ENCODE data around the gene UPK3A.

UPK3A gene

GRCh38 chr22:45261407-45262088 is 23.2 kb upstream of the UPK3A start:
- Histone ChIP-seq H3K18ac (ENCODE audit: low read length) (no peak overlapping the region), H3K4ac (ENCODE audit: low read depth, low read length) (no peak overlapping the region), H3K56ac (ENCODE audit: low read length) (no peak overlapping the region), H2AK5ac (ENCODE audit: low read length) (no peak overlapping the region), H2BK120ac (ENCODE audit: low read depth, low read length) (no peak overlapping the region), H3K36me3 (ENCODE audit: control insufficient read depth, insufficient read depth, low read length) (no peaks in the 10 kb centered on the region), H3K9ac (ENCODE audit: low read length) (no peak overlapping the region), H3K23ac (ENCODE audit: low read length) (no peak overlapping the region), H2BK15ac (replicated peaks; ENCODE audit: low read depth) (no peak overlapping the region), H3K79me1 (ENCODE audit: low read length) (no peaks in the 10 kb centered on the region), H3K27me3 (ENCODE audit: insufficient read depth, low read length, poor library complexity) (no peaks in the 10 kb centered on the region), H4K8ac (ENCODE audit: low read depth, low read length) (no peak overlapping the region), H3K27ac (ENCODE audit: low read depth, low read length) (no peak overlapping the region), H2BK5ac (ENCODE audit: low read length) (no peak overlapping the region), H3K4me2 (ENCODE audit: low read length) (no peak overlapping the region), H3K79me2 (ENCODE audit: control insufficient read depth, insufficient read depth, low read length) (no peaks in the 10 kb centered on the region), H4K5ac (ENCODE audit: low read length) (no peak overlapping the region), H3K4me3 (ENCODE audit: low read length) (no peak overlapping the region), H3K4me1 (ENCODE audit: control insufficient read depth, low read depth, low read length) (no peaks in the 10 kb centered on the region)
- DNase-seq, result no peak
- no CpG with 5 or more reads among the region's 20 CpGs for WGBS (ENCODE audit: extremely low coverage, insufficient coverage, low lambda C conversion rate)

GRCh38 chr22:45262195-45262930 is 22.4 kb upstream of the UPK3A start:
- Histone ChIP-seq H2BK5ac (ENCODE audit: low read length) (no peak overlapping the region), H3K4me1 (ENCODE audit: control insufficient read depth, low read depth, low read length) (no peaks in the 10 kb centered on the region), H2BK15ac (replicated peaks; ENCODE audit: low read depth) (no peak overlapping the region), H2BK120ac (ENCODE audit: low read depth, low read length) (no peak overlapping the region), H4K5ac (ENCODE audit: low read length) (no peak overlapping the region), H3K56ac (ENCODE audit: low read length) (no peak overlapping the region), H3K18ac (ENCODE audit: low read length) (no peak overlapping the region), H3K4me2 (ENCODE audit: low read length) (no peak overlapping the region), H3K4ac (ENCODE audit: low read depth, low read length) (no peak overlapping the region), H3K23ac (ENCODE audit: low read length) (no peak overlapping the region), H3K9ac (ENCODE audit: low read length) (no peak overlapping the region), H3K4me3 (ENCODE audit: low read length) (no peak overlapping the region), H3K27me3 (ENCODE audit: insufficient read depth, low read length, poor library complexity) (no peaks in the 10 kb centered on the region), H3K27ac (ENCODE audit: low read depth, low read length) (no peak overlapping the region), H3K79me1 (ENCODE audit: low read length) (no peaks in the 10 kb centered on the region), H2AK5ac (ENCODE audit: low read length) (no peak overlapping the region), H4K8ac (ENCODE audit: low read depth, low read length) (no peak overlapping the region), H3K79me2 (ENCODE audit: control insufficient read depth, insufficient read depth, low read length) (no peaks in the 10 kb centered on the region), H3K36me3 (ENCODE audit: control insufficient read depth, insufficient read depth, low read length) (no peaks in the 10 kb centered on the region)
- WGBS (ENCODE audit: extremely low coverage, insufficient coverage, low lambda C conversion rate), result no CpG with 5 or more reads among the region's 13 CpGs
- no peak for DNase-seq

- H4K8ac ChIP-seq (ENCODE audit: low read depth, low read length), result no peak overlapping the region
- no peak overlapping the region for H3K18ac ChIP-seq (ENCODE audit: low read length)
- H3K79me1 ChIP-seq (ENCODE audit: low read length), result no peaks in the 10 kb centered on the region
- no CpG with 5 or more reads among the region's 14 CpGs for WGBS (ENCODE audit: extremely low coverage, insufficient coverage, low lambda C conversion rate)
- H4K5ac ChIP-seq (ENCODE audit: low read length), result no peak overlapping the region
- H3K4me1 ChIP-seq (ENCODE audit: control insufficient read depth, low read depth, low read length), result no peaks in the 10 kb centered on the region
- no peak overlapping the region for H2BK15ac ChIP-seq (replicated peaks; ENCODE audit: low read depth)
- H2AK5ac ChIP-seq (ENCODE audit: low read length), result no peak overlapping the region
- no peak overlapping the region for H2BK120ac ChIP-seq (ENCODE audit: low read depth, low read length)
- DNase-seq, result no peak
- H3K56ac ChIP-seq (ENCODE audit: low read length), result no peak overlapping the region
- H3K27me3 ChIP-seq (ENCODE audit: insufficient read depth, low read length, poor library complexity), result no peaks in the 10 kb centered on the region
- no peak overlapping the region for H3K23ac ChIP-seq (ENCODE audit: low read length)
- H3K4me2 ChIP-seq (ENCODE audit: low read length), result no peak overlapping the region
- H2BK5ac ChIP-seq (ENCODE audit: low read length), result no peak overlapping the region
- H3K36me3 ChIP-seq (ENCODE audit: control insufficient read depth, insufficient read depth, low read length), result no peaks in the 10 kb centered on the region
- no peak overlapping the region for H3K4me3 ChIP-seq (ENCODE audit: low read length)
- H3K9ac ChIP-seq (ENCODE audit: low read length), result no peak overlapping the region
- H3K4ac ChIP-seq (ENCODE audit: low read depth, low read length), result no peak overlapping the region
- H3K27ac ChIP-seq (ENCODE audit: low read depth, low read length), result no peak overlapping the region
- H3K79me2 ChIP-seq (ENCODE audit: control insufficient read depth, insufficient read depth, low read length), result no peaks in the 10 kb centered on the region
These were observed 21.8 kb upstream of the UPK3A start for GRCh38 chr22:45262931-45263462.

GRCh38 chr22:45263463-45264269 is 21.1 kb upstream of the UPK3A start:
- no peaks in the 10 kb centered on the region for H3K79me2 ChIP-seq (ENCODE audit: control insufficient read depth, insufficient read depth, low read length)
- H3K9ac ChIP-seq (ENCODE audit: low read length), result peak overlapping the region; percentile 25
- H2BK120ac ChIP-seq (ENCODE audit: low read depth, low read length), result no peak overlapping the region
- H3K4me2 ChIP-seq (ENCODE audit: low read length), result no peak overlapping the region
- no peak overlapping the region for H3K4ac ChIP-seq (ENCODE audit: low read depth, low read length)
- DNase-seq, result peak; percentile 88
- H3K56ac ChIP-seq (ENCODE audit: low read length), result peak overlapping the region; percentile 72
- H4K5ac ChIP-seq (ENCODE audit: low read length), result no peak overlapping the region
- H3K79me1 ChIP-seq (ENCODE audit: low read length), result no peaks in the 10 kb centered on the region
- H3K27ac ChIP-seq (ENCODE audit: low read depth, low read length), result no peak overlapping the region
- no peak overlapping the region for H2AK5ac ChIP-seq (ENCODE audit: low read length)
- H3K36me3 ChIP-seq (ENCODE audit: control insufficient read depth, insufficient read depth, low read length), result no peaks in the 10 kb centered on the region
- H3K4me1 ChIP-seq (ENCODE audit: control insufficient read depth, low read depth, low read length), result no peaks in the 10 kb centered on the region
- no peaks in the 10 kb centered on the region for H3K27me3 ChIP-seq (ENCODE audit: insufficient read depth, low read length, poor library complexity)
- no peak overlapping the region for H3K4me3 ChIP-seq (ENCODE audit: low read length)
- no CpG with 5 or more reads among the region's 17 CpGs for WGBS (ENCODE audit: extremely low coverage, insufficient coverage, low lambda C conversion rate)
- no peak overlapping the region for H4K8ac ChIP-seq (ENCODE audit: low read depth, low read length)
- H2BK5ac ChIP-seq (ENCODE audit: low read length), result no peak overlapping the region
- H3K18ac ChIP-seq (ENCODE audit: low read length), result no peak overlapping the region
- no peak overlapping the region for H2BK15ac ChIP-seq (replicated peaks; ENCODE audit: low read depth)
- no peak overlapping the region for H3K23ac ChIP-seq (ENCODE audit: low read length)

- Histone ChIP-seq H3K23ac (ENCODE audit: low read length) (no peak overlapping the region), H4K8ac (ENCODE audit: low read depth, low read length) (no peak overlapping the region), H4K5ac (ENCODE audit: low read length) (no peak overlapping the region), H2BK15ac (replicated peaks; ENCODE audit: low read depth) (no peak overlapping the region), H3K9ac (ENCODE audit: low read length) (no peak overlapping the region), H3K4ac (ENCODE audit: low read depth, low read length) (no peak overlapping the region), H2BK5ac (ENCODE audit: low read length) (no peak overlapping the region), H3K56ac (ENCODE audit: low read length) (no peak overlapping the region), H3K36me3 (ENCODE audit: control insufficient read depth, insufficient read depth, low read length) (no peaks in the 10 kb centered on the region), H3K27me3 (ENCODE audit: insufficient read depth, low read length, poor library complexity) (no peaks in the 10 kb centered on the region), H3K79me1 (ENCODE audit: low read length) (no peaks in the 10 kb centered on the region), H2AK5ac (ENCODE audit: low read length) (no peak overlapping the region), H3K27ac (ENCODE audit: low read depth, low read length) (no peak overlapping the region), H3K79me2 (ENCODE audit: control insufficient read depth, insufficient read depth, low read length) (no peaks in the 10 kb centered on the region), H3K4me3 (ENCODE audit: low read length) (no peak overlapping the region), H3K4me2 (ENCODE audit: low read length) (no peak overlapping the region), H3K4me1 (ENCODE audit: control insufficient read depth, low read depth, low read length) (no peaks in the 10 kb centered on the region), H3K18ac (ENCODE audit: low read length) (no peak overlapping the region), H2BK120ac (ENCODE audit: low read depth, low read length) (no peak overlapping the region)
- no peak for DNase-seq
- WGBS (ENCODE audit: extremely low coverage, insufficient coverage, low lambda C conversion rate), result no CpG with 5 or more reads among the region's 7 CpGs
These were observed 19.2 kb upstream of the UPK3A start for GRCh38 chr22:45265535-45265934.

Data from mesendoderm (in vitro differentiated cells).